DOHH2 (cell line): ENCODE results near the gene EVA1C.

ENCODE experiments used
- CTCF ChIP-seq: fragments of 200-600 bp; sonication (generic); IDR thresholded peaks from one replicate; pipeline ENCODE4 v1.5.1; 2014; ENCODE audit warnings: antibody characterized with exemption, mild to moderate bottlenecking, low read depth, low read length; ENCODE audit not compliant: poor library complexity, severe bottlenecking
- EZH2phosphoT487 ChIP-seq: fragments of 200-600 bp; sonication (generic); IDR thresholded peaks from 2 replicates; pipeline ENCODE4 v1.6.1; 2017; ENCODE audit warnings: borderline replicate concordance, mild to moderate bottlenecking, antibody characterized with exemption, low read length, moderate library complexity, mixed read lengths

- TF ChIP-seq CTCF = no peak
- no peak for TF ChIP-seq EZH2phosphoT487
Measured at GRCh38 chr21:32413697-32414578, 1.4 kb downstream of the EVA1C start.
